Left lung (tissue), 10 donors: ENCODE measurements around the gene MYH10. TPM values are rescaled to one million over a fixed set of nuclear protein-coding genes. Genes with fewer than 3 reads are reported as not detected.

ENCODE experiments used
- ATAC-seq: fragments of 200-7000 bp; cut with Tn5 transposase; one replicate; pipeline ENCODE4 v1.9.1; 2020; ENCODE audit warnings: moderate library complexity
- DNase-seq, 4 donors: peaks; one replicate each; pipeline ENCODE4 v3.0.0-alpha.2; 2013 to 2020
- H3K27ac ChIP-seq, 2 donors: fragments of 200-600 bp; sonication (generic) in 1 of 2; one replicate each; pipeline versions ENCODE4 v1.5.0 to v1.8.0; 2020 to 2021
- H3K27me3 ChIP-seq, 2 donors: fragments of 200-600 bp; sonication (generic) in 1 of 2; one replicate each; pipeline versions ENCODE4 v1.5.0 to v1.8.0; 2020 to 2021
- H3K36me3 ChIP-seq, 2 donors: fragments of 200-600 bp; sonication (generic) in 1 of 2; one replicate each; pipeline versions ENCODE4 v1.5.0 to v1.8.0; 2020 to 2021
- H3K4me1 ChIP-seq, 2 donors: fragments of 200-600 bp; one replicate each; pipeline ENCODE4 v1.8.0; 2021
- H3K4me3 ChIP-seq, 2 donors: fragments of 200-600 bp; sonication (generic) in 1 of 2; one replicate each; pipeline versions ENCODE4 v1.5.0 to v1.8.0; 2020 to 2021; ENCODE audit warnings: mild to moderate bottlenecking in 1 of 2
- H3K9me3 ChIP-seq, 2 donors: fragments of 200-600 bp; sonication (generic) in 1 of 2; one replicate each; pipeline versions ENCODE4 v1.5.0 to v1.8.0; 2020 to 2021
- intact Hi-C, 2 donors: fragments of 100-400 bp; cut with DNase I; formaldehyde crosslinking; loops; one replicate each; pipeline versions ENCODE4 v1.11.2 to v1.14.2; 2022
- polyA plus RNA-seq, 6 donors: library from polyadenylated mRNA; unstranded; fragments of 120-200 nt; gene quantifications; one replicate each; pipeline ENCODE4 v1.2.1, GENCODE V29; 2013; ENCODE audit not compliant: insufficient read length in 6 of 6
- total RNA-seq, 2 donors: library from RNA; stranded (reverse); fragmentation: NEBNext Ultra II Directional; extraction: Animal tissue kit (Norgen Biotek cat#: 25700); gene quantifications; one replicate each; pipeline ENCODE4 v1.2.1, GENCODE V29; 2021
- TF ChIP-seq, protein P1 (sequence below), 2 donors: fragments of 200-600 bp; sonication (generic) in 1 of 2; IDR thresholded peaks; one replicate each; pipeline versions ENCODE4 v1.5.0 to v1.8.0; 2021; ENCODE audit warnings: antibody characterized with exemption in 2 of 2
- donor health status: DM: no; HTN: yes; CAD: no.
- donor health status: DM: no; HTN: no; CAD: no.

Gene MYH10
- total and polyA plus RNA-seq, 8 donors = 70.9 to 196 (median 151) TPM

DNA sequence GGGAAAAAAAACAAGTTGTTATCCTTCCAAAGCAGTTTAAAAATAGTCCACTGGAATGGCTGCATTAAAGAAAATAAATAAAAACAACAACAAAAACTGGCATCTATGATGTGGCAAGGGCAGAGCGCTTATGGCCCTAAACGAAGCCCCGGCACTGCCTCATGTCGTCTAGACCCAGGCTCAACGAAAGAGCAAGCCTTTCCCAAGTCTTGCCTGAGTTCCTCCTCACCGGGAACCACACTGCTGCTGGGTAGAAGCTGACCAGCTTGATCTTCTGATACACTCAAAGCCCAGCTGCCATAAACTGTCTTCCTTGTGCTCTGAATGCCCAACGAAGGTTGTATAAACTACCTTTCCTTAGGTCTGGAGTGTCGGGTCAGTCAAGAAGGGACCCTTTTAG is 157.9 kb downstream of the MYH10 start:
- Histone ChIP-seq H3K4me1 (peaks cover 0 to 4% of the 10 kb centered on the region in 2 donors), H3K9me3 (no peaks in the 10 kb centered on the region), H3K27me3 (no peaks in the 10 kb centered on the region), H3K4me3 (no peak overlapping the region), H3K36me3 (peaks cover 0 to 100% of the 10 kb centered on the region in 2 donors), H3K27ac (no peak overlapping the region)
- TF ChIP-seq, protein P1, sequence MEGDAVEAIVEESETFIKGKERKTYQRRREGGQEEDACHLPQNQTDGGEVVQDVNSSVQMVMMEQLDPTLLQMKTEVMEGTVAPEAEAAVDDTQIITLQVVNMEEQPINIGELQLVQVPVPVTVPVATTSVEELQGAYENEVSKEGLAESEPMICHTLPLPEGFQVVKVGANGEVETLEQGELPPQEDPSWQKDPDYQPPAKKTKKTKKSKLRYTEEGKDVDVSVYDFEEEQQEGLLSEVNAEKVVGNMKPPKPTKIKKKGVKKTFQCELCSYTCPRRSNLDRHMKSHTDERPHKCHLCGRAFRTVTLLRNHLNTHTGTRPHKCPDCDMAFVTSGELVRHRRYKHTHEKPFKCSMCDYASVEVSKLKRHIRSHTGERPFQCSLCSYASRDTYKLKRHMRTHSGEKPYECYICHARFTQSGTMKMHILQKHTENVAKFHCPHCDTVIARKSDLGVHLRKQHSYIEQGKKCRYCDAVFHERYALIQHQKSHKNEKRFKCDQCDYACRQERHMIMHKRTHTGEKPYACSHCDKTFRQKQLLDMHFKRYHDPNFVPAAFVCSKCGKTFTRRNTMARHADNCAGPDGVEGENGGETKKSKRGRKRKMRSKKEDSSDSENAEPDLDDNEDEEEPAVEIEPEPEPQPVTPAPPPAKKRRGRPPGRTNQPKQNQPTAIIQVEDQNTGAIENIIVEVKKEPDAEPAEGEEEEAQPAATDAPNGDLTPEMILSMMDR (IDR thresholded peaks at IDR 0.05) = no peak
- intact Hi-C loops = no loop called here
- DNase-seq (no peak), ATAC-seq (no peak)

DNA sequence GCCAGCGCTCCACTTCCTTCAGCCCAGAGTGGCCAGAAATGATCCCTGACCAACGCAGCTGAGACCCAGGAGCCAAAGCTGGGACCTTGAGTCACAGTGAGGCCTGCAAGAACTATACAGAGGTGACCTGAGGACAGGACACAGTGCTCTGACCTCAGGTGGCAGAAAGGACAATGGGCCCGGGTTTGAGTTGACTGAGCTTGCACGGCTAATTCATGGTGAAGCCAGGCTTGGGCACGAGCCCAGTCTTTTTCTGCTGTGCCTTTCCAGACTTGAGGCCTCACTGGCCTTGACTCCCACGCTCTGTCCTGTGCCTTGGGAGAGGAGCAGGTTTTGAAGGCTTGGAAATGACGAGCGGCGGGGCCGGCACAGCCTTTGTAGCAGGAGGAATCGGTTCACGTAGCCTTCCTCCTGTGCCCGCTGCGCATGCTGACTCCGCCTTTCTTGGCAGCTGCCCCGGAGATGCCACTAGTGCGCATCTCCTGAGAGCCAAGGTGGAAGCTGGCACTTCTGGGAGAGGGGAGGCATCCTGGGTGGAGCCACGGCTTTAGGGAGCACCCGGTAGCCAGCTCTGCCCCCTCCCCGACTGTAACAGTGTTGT is 160.0 kb downstream of the MYH10 start:
- TF ChIP-seq, protein P1 (IDR thresholded peaks at IDR 0.05) = no peak
- H3K4me1 ChIP-seq = peaks cover 0 to 5% of the 10 kb centered on the region in 2 donors
- ATAC-seq (peak; percentile 17), DNase-seq (no peak)
- H3K9me3 ChIP-seq = no peaks in the 10 kb centered on the region
- H3K36me3 ChIP-seq = peaks cover 0 to 96% of the 10 kb centered on the region in 2 donors
- no peaks in the 10 kb centered on the region for H3K27me3 ChIP-seq
- H3K27ac ChIP-seq = no peak overlapping the region
- H3K4me3 ChIP-seq = no peak overlapping the region
- intact Hi-C loops = no loop called here

DNA sequence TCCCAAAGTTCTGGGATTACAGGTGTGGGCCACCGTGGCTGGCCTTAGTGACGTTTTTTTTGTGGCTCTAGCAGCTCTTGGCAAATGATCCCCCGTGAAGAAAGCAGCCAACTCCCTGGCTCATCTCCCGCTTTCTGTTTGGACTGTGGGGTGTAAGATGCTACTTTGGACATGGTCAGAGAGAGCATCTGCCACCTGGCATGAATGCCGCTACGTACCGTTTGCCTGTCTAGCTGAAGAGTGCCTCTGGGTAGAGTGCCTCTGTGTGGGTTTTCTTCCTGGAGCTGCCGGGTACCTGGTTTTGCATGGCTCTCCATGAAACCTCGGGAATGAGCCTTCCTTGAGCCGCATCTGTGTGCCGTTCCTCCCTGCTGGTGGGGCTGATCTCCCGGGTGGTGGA is 160.6 kb downstream of the MYH10 start:
- Histone ChIP-seq H3K4me1 (peaks cover 0 to 9% of the 10 kb centered on the region in 2 donors), H3K27ac (no peak overlapping the region), H3K36me3 (peaks cover 0 to 96% of the 10 kb centered on the region in 2 donors), H3K4me3 (no peak overlapping the region), H3K27me3 (no peaks in the 10 kb centered on the region), H3K9me3 (no peaks in the 10 kb centered on the region)
- DNase-seq (no peak), ATAC-seq (no peak)
- TF ChIP-seq, protein P1 (IDR thresholded peaks at IDR 0.05) = no peak
- intact Hi-C loops = no loop called here

DNA sequence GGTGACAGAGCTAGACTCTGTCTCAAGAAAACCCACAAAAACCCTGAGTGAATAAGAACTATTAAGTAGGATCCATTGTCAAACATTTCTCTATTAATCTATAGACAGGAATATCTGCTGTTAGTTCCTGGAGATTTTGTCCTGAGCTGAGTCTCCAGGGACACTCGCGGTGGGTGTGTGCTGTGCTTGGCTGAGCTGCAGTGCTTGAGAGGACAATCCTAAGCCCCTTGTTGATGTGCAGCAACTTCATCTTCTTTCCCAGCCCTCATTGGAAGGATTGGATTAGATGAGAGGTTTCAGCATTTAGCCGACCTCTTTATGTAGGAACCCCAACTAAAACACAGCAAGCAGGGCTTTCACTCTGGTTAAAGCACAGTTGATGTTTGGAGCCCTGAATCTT is 161.5 kb downstream of the MYH10 start:
- peaks cover 0 to 96% of the 10 kb centered on the region in 2 donors for H3K36me3 ChIP-seq
- H3K27me3 ChIP-seq = no peaks in the 10 kb centered on the region
- no peak overlapping the region for H3K4me3 ChIP-seq
- no peaks in the 10 kb centered on the region for H3K9me3 ChIP-seq
- no peak overlapping the region for H3K27ac ChIP-seq
- TF ChIP-seq, protein P1 (IDR thresholded peaks at IDR 0.05) = no peak
- DNase-seq (no peak), ATAC-seq (no peak)
- intact Hi-C loops = no loop called here
- peaks cover 0 to 9% of the 10 kb centered on the region in 2 donors for H3K4me1 ChIP-seq

DNA sequence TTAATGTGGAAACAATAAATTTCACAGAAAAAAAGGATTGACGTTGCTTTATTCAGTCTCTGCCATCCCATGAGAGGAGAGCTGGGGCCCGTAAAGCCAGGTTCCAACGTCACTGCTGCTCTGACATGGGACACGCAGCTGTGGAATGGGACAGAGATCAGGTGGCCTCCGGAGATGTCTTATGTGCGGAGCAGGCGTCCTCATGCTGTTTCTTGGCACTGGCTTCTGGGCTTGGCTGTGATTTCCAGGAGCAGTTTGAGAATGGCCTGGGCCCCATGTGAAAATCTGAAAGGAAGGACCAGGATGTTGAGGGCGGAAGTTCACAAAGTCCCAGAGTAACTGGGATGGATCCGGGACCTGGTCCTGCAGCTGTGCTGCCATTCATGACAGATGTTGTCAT is 162.4 kb downstream of the MYH10 start:
- ATAC-seq = no peak
- Histone ChIP-seq H3K4me1 (peaks cover 0 to 9% of the 10 kb centered on the region in 2 donors), H3K27ac (no peak overlapping the region), H3K9me3 (no peaks in the 10 kb centered on the region), H3K36me3 (peaks cover 0 to 96% of the 10 kb centered on the region in 2 donors), H3K27me3 (no peaks in the 10 kb centered on the region), H3K4me3 (no peak overlapping the region)
- no peak for DNase-seq
- TF ChIP-seq, protein P1 (IDR thresholded peaks at IDR 0.05) = no peak
- intact Hi-C loops = no loop called here
